ENCODE results near the gene TIMM8A. TPM values are rescaled to one million over a fixed set of nuclear protein-coding genes. Genes with fewer than 3 reads are reported as not detected.
"Not testable (repeated sequence)": the region's sequence is repeated elsewhere in the genome, so short reads cannot be mapped to it uniquely, and the experiment has no call there.

The TIMM8A gene
- total RNA-seq, 1 donor from 2014 or later: 2.2 TPM

GRCh38 chrX:101359966-101360365 is 11.4 kb upstream of the TIMM8A start:
- no peak for DNase-seq (ENCODE audit: low spot score)

- no peak for DNase-seq (ENCODE audit: low spot score)
Measured at GRCh38 chrX:101357166-101357795, 8.7 kb upstream of the TIMM8A start.

GRCh38 chrX:101349193-101349562 is 636 bp upstream of the TIMM8A start:
- no peak for DNase-seq (ENCODE audit: low spot score)

GRCh38 chrX:101347859-101348451 is 587 bp downstream of the TIMM8A start:
- DNase-seq (ENCODE audit: low spot score): no peak

DNA sequence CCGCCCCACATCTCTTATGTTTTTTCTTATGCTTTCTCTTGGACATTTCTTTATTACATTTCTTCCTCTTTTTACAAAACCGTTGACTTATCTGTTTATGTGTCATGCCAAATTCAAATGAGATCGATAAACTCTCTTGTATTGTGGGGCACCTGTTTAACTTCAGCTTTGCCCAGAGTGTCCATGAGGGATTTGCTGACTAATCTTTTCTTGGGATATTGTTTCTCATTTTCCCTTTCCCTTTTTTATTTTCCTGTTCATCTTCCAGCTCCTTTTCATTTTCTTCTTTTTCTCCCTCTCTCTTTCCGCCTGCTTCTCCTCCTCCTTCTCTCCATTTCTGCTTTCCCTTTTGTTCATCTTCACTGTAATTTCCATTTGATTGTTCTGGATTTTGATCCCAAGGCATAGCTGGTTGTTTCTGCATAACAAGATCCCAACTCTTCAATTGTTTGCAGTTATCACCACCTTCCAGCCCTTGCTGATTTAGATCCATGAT is 10.7 kb downstream of the TIMM8A start:
- DNase-seq (ENCODE audit: low spot score): no peak

DNA sequence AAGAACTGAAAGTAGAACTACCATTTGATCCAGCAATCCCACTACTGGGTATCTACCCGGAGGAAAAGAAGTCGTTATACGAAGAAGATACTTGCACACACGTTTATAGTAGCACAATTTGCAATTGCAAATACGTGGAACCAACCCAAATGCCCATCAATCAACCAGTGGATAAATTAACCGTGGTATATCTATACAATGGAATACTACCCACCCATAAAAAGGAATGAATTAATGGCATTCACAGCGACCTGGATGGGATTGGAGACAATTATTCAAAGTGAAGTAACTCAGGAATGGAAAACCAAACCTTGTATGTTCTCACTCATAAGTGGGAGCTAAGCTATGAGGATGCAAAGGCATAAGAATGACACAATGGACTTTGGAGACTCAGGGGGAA is 14.2 kb downstream of the TIMM8A start:
- not testable (repeated sequence) for DNase-seq (ENCODE audit: low spot score)

DNA sequence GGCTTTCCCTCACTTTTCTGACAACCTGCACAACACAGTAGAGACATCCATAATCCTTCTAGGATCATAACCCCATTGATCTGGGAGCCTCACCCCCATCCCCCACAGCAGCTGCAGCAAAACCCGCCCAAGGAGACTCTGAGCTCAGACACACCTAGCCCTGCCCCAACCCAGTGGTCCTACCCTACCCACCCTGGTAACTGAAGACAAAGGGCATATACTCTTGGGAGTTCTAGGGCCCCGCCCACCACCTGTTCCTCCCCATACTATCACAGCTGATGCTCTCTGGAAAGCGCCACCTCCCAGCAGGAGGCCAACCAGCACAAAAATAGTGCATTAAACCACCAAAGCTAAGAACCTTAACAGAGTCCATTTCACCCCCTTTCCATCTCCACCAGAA is 21.9 kb downstream of the TIMM8A start:
- DNase-seq (ENCODE audit: low spot score): not testable (repeated sequence)

DNA sequence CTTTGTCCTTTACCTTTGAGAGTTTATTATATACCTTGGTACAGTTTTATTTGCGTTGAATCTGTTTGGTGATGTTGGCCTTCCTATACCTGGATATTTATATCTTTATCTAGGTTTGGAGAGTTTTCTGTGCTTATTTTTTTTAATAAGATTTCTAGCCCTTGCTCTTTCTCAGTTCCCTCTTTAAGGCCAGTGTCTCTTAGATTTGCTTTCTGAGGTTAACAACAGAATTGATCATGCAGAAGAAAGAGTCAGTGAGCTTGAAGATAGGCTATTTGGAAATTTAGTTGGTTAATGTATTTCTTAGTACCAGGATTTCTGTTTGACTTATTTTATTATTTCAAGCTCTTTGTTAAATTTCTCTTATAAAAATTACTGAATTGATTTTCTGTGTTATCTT is 44.8 kb downstream of the TIMM8A start:
- DNase-seq (ENCODE audit: low spot score): no peak

Other genes starting within 250 kb of the TIMM8A start
- gene DRP2, start 129.0 kb downstream of the TIMM8A start, total RNA-seq (ENCODE audit: insufficient read depth, low replicate concordance): 1.4 TPM
- not detected for gene TAF7L, start 57.4 kb downstream of the TIMM8A start, total RNA-seq (ENCODE audit: insufficient read depth, low replicate concordance)
- gene BTK, start 37.4 kb upstream of the TIMM8A start, total RNA-seq (ENCODE audit: insufficient read depth, low replicate concordance): 6.5 TPM
- 283 TPM for gene RPL36A, start 42.3 kb upstream of the TIMM8A start, total RNA-seq (ENCODE audit: insufficient read depth, low replicate concordance)
- gene GLA, start 59.2 kb upstream of the TIMM8A start, total RNA-seq (ENCODE audit: insufficient read depth, low replicate concordance): 20.2 TPM
- 54.2 TPM for gene HNRNPH2, start 59.5 kb upstream of the TIMM8A start, total RNA-seq (ENCODE audit: insufficient read depth, low replicate concordance)
- 11.6 TPM for gene ARMCX4, start 136.7 kb upstream of the TIMM8A start, total RNA-seq (ENCODE audit: insufficient read depth, low replicate concordance)
- 54.4 TPM for gene ARMCX1, start 201.8 kb upstream of the TIMM8A start, total RNA-seq (ENCODE audit: insufficient read depth, low replicate concordance)